22Rv1 (cell line): ENCODE data around the gene CCDC57.

Source experiments
- ZFX ChIP-seq: fragments of 450-650 bp; IDR thresholded peaks from 2 replicates; pipeline ENCODE4 v1.6.1; 2017; ENCODE audit warnings: antibody characterized with exemption, borderline replicate concordance
- TF ChIP-seq, protein P1 (sequence below): fragments of 450-650 bp; IDR thresholded peaks from 2 replicates; pipeline ENCODE4 v1.5.1; 2017; ENCODE audit warnings: mild to moderate bottlenecking

DNA sequence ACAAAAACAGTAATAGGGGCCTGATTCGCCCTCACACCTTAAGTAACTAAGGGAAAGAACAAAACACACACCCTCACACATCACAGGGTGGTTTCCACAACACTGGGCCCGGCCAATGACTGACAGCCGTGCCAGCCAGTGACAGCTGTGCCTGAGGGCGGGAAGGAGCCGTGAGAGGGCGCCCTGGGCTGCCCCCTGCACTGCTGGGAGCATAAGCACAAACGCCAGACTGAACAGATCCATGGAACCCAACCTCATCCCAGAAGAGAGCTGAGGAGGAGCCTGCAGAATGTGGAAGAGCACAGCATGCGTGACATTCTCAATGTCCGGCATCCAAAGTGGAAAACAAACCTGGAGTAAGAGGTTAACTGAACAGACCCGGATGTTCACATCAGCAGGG lies 44.8 kb upstream of the CCDC57 start:
- TF ChIP-seq, protein P1, sequence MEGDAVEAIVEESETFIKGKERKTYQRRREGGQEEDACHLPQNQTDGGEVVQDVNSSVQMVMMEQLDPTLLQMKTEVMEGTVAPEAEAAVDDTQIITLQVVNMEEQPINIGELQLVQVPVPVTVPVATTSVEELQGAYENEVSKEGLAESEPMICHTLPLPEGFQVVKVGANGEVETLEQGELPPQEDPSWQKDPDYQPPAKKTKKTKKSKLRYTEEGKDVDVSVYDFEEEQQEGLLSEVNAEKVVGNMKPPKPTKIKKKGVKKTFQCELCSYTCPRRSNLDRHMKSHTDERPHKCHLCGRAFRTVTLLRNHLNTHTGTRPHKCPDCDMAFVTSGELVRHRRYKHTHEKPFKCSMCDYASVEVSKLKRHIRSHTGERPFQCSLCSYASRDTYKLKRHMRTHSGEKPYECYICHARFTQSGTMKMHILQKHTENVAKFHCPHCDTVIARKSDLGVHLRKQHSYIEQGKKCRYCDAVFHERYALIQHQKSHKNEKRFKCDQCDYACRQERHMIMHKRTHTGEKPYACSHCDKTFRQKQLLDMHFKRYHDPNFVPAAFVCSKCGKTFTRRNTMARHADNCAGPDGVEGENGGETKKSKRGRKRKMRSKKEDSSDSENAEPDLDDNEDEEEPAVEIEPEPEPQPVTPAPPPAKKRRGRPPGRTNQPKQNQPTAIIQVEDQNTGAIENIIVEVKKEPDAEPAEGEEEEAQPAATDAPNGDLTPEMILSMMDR: no peak
- TF ChIP-seq ZFX: no peak
